Suppressor macrophage treated with lipopolysaccharide for 1 hour (primary cell): ENCODE measurements around the gene SOBP.

ENCODE experiments used
- DNase-seq, 3 donors: peaks; one replicate each; pipeline ENCODE4 v3.0.0-alpha.2; 2020 to 2022

The SOBP gene

GRCh38 chr6:107621229-107621937, 131.5 kb downstream of the SOBP start:
- no peak for DNase-seq

GRCh38 chr6:107622269-107622668, 132.4 kb downstream of the SOBP start:
- DNase-seq, result no peak

- DNase-seq, result no peak
Measured at GRCh38 chr6:107624050-107624449, 134.1 kb downstream of the SOBP start.

- DNase-seq, result no peak
Measured at GRCh38 chr6:107624541-107624940, 134.6 kb downstream of the SOBP start.

GRCh38 chr6:107625264-107625663, 135.3 kb downstream of the SOBP start:
- no peak for DNase-seq

GRCh38 chr6:107626645-107627044, 136.7 kb downstream of the SOBP start:
- no peak for DNase-seq

- DNase-seq, result no peak
Measured at GRCh38 chr6:107627969-107628368, 138.1 kb downstream of the SOBP start.

GRCh38 chr6:107628878-107629277, 139.0 kb downstream of the SOBP start:
- no peak for DNase-seq

GRCh38 chr6:107629548-107630129, 139.7 kb downstream of the SOBP start:
- no peak for DNase-seq

GRCh38 chr6:107630348-107630977, 140.5 kb downstream of the SOBP start:
- no peak for DNase-seq

- no peak for DNase-seq
Measured at GRCh38 chr6:107632381-107633136, 142.6 kb downstream of the SOBP start.

- DNase-seq, result no peak
Measured at GRCh38 chr6:107633680-107634323, 143.9 kb downstream of the SOBP start.

GRCh38 chr6:107634324-107635056, 144.6 kb downstream of the SOBP start:
- peak in 2 of 3 donors; percentile 4 to 43 for DNase-seq

- DNase-seq, result no peak
Measured at GRCh38 chr6:107635057-107635515, 145.2 kb downstream of the SOBP start.

- DNase-seq, result no peak
Measured at GRCh38 chr6:107636486-107636885, 146.6 kb downstream of the SOBP start.

- DNase-seq, result no peak
Measured at GRCh38 chr6:107637316-107638315, 147.7 kb downstream of the SOBP start.

- no peak for DNase-seq
Measured at GRCh38 chr6:107638493-107638892, 148.6 kb downstream of the SOBP start.

- no peak for DNase-seq
Measured at GRCh38 chr6:107639511-107639910, 149.6 kb downstream of the SOBP start.

- DNase-seq, result no peak
Measured at GRCh38 chr6:107641071-107641470, 151.2 kb downstream of the SOBP start.

- DNase-seq, result no peak
Measured at GRCh38 chr6:107641500-107641941, 151.6 kb downstream of the SOBP start.
